GM12801 (cell line): ENCODE data around the gene TXNL4B.

Source experiments
- CTCF ChIP-seq: IDR thresholded peaks from one replicate; pipeline ENCODE4 v1.5.1; 2011; ENCODE audit warnings: control low read depth; ENCODE audit not compliant: insufficient read length; ENCODE audit errors: extremely low read depth

TXNL4B gene

GRCh38 chr16:72093448-72094265 is at the start of gene TXNL4B, which contains the start of gene DHX38:
TSS of gene TXNL4B (minus strand) at chr16:72093620. CDS start at chr16:72090749, 2,871 bp downstream.
TSS of gene DHX38 (plus strand) at chr16:72093847. CDS start at chr16:72096158, 2,311 bp downstream.
- no peak for TF ChIP-seq CTCF

- TF ChIP-seq CTCF = no peak
Observed at GRCh38 chr16:72142476-72142875, 49.1 kb upstream of the TXNL4B start.

GRCh38 chr16:72139908-72140307 is 46.5 kb upstream of the TXNL4B start:
- no peak for TF ChIP-seq CTCF

- no peak for TF ChIP-seq CTCF
Observed at GRCh38 chr16:72138064-72138572, 44.7 kb upstream of the TXNL4B start.

GRCh38 chr16:72137380-72138063 is 44.1 kb upstream of the TXNL4B start:
- TF ChIP-seq CTCF = no peak

GRCh38 chr16:72134507-72134906 is 41.1 kb upstream of the TXNL4B start:
- TF ChIP-seq CTCF = no peak

- TF ChIP-seq CTCF = no peak
Observed at GRCh38 chr16:72132726-72133125, 39.3 kb upstream of the TXNL4B start.
